Activated naive CD4-positive, alpha-beta T cell treated with anti-CD3 and anti-CD28 coated beads, Interleukin-2, amount 50 U/mL, for 24 hours (primary cell): ENCODE data around the gene ITGA11.

Experiments
- H3K27ac Mint-ChIP-seq: one replicate; pipeline ENCODE4 v1.8.0; 2021; ENCODE audit warnings: mild to moderate bottlenecking, mixed read lengths
- H3K27me3 Mint-ChIP-seq: one replicate; pipeline ENCODE4 v1.8.0; 2021; ENCODE audit warnings: mixed read lengths
- H3K36me3 Mint-ChIP-seq: one replicate; pipeline ENCODE4 v1.8.0; 2021; ENCODE audit warnings: mixed read lengths
- H3K4me1 Mint-ChIP-seq: one replicate; pipeline ENCODE4 v1.8.0; 2021; ENCODE audit warnings: mixed read lengths
- H3K4me3 Mint-ChIP-seq: one replicate; pipeline ENCODE4 v1.8.0; 2021; ENCODE audit warnings: mild to moderate bottlenecking, mixed read lengths
- H3K9me3 Mint-ChIP-seq: one replicate; pipeline ENCODE4 v1.8.0; 2021; ENCODE audit warnings: mixed read lengths

ITGA11 gene

DNA sequence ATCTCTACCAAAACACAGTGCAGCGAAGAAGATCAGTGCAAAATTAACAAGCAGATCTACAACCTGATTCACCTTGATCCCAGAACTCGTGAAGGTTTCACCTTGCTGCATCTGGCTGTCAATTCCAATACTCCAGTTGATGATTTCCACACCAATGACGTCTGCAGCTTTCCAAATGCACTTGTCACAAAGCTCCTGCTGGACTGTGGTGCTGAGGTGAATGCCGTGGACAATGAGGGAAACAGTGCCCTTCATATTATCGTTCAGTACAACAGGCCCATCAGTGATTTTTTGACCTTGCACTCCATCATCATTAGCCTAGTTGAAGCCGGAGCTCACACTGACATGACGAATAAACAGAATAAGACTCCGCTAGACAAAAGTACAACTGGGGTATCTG lies 141.2 kb downstream of the ITGA11 start:
- no peak overlapping the region for H3K4me3 Mint-ChIP-seq
- no peaks in the 10 kb centered on the region for H3K9me3 Mint-ChIP-seq
- peaks cover 90% of the 10 kb centered on the region for H3K4me1 Mint-ChIP-seq
- no peaks in the 10 kb centered on the region for H3K27me3 Mint-ChIP-seq
- peaks cover 30% of the 10 kb centered on the region for H3K36me3 Mint-ChIP-seq
- H3K27ac Mint-ChIP-seq = no peak overlapping the region

DNA sequence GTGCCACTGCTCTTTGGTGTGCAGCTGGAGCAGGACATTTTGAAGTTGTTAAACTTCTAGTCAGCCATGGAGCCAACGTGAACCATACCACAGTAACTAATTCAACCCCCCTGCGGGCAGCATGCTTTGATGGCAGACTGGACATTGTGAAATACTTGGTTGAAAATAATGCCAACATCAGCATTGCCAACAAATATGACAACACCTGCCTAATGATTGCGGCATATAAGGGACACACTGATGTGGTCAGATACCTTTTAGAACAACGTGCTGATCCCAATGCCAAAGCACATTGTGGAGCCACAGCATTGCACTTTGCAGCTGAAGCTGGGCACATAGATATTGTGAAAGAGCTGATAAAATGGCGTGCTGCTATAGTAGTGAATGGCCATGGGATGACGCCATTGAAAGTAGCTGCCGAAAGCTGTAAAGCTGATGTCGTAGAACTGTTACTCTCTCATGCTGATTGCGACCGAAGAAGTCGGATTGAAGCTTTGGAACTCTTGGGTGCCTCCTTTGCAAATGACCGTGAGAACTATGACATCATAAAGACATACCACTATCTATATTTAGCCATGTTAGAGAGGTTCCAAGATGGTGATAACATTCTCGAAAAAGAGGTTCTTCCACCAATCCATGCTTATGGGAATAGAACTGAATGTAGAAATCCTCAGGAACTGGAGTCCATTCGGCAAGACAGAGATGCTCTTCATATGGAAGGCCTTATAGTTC lies 142.2 kb downstream of the ITGA11 start:
- Mint-ChIP-seq H3K27ac (no peak overlapping the region), H3K36me3 (peaks cover 35% of the 10 kb centered on the region), H3K9me3 (no peaks in the 10 kb centered on the region), H3K4me3 (no peak overlapping the region), H3K27me3 (no peaks in the 10 kb centered on the region), H3K4me1 (peaks cover 94% of the 10 kb centered on the region)

DNA sequence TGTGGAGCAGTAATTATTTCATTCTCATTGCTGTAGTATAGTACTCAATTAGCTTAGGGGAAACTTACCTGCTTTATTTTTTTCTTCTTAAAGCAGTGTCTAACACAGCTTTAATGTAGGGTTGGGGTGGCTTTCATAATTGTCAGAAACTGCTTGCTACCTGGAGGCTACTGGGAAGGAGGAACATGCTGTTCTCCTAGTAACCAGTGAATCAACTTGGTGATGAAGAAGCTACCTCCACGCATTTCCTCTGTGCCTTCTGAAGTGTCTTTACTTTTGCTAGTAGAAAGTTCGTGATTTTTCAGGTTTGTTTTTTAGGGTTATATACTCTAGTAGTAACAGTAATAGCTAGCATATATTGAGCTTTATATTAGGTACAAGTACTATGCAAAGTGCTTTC lies 142.9 kb downstream of the ITGA11 start:
- Mint-ChIP-seq H3K9me3 (no peaks in the 10 kb centered on the region), H3K4me3 (no peak overlapping the region), H3K36me3 (peaks cover 40% of the 10 kb centered on the region), H3K27me3 (no peaks in the 10 kb centered on the region), H3K4me1 (peaks cover 94% of the 10 kb centered on the region), H3K27ac (no peak overlapping the region)

DNA sequence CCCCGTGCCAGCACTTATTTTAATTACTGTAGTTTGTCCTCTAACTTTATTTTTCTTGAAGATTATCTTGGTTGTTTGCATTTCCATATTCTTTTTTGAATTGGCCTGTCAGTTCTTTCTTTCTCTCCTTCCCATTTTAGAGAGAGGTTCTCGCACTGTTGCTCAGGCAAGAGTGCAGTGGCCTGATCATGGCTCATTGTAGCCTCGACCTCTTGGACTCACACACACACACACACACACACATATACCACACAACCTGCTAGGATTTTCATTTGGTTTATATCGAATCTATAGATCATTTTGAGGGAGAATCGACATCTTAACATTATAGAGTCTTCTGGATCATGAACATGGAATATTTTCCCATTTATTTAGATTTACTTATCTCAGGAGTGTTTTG lies 145.7 kb downstream of the ITGA11 start:
- Mint-ChIP-seq H3K36me3 (peaks cover 34% of the 10 kb centered on the region), H3K4me1 (peaks cover 89% of the 10 kb centered on the region), H3K9me3 (no peaks in the 10 kb centered on the region), H3K4me3 (peak overlapping the region; percentile 23), H3K27me3 (no peaks in the 10 kb centered on the region), H3K27ac (no peak overlapping the region)

DNA sequence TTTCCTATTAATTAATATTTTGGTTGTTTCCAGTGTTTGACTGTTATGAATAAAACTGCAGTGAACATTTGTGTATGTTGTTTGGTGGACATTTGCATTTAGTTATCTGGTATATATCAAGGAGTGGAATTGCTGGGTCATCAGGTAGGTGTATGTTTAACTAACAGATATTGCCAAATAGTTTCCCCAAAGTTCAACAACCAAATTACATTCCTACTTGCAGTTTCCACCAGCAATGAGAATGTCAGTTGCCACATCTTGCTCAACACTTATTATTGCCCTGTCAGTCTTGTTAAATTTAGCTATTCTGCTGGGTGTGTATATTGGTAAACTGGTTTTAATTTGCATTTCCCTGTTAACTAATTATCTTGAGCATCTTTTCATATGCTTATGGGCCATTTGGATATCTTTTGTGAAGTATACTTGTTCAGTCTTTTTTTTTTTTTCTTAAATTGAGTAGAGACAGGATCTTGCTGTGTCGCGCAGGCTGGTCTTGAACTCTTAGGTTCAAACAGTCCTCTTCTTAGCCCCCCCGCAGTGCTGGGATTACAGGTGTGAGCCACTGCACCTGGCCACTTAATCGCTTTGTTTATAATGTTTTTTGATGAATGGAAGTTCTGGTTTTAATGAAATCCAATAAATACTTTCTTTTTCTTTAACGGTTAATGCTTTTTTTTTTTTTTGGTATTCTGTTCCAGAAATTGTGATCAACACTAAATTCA lies 146.5 kb downstream of the ITGA11 start:
- no peak overlapping the region for H3K4me3 Mint-ChIP-seq

DNA sequence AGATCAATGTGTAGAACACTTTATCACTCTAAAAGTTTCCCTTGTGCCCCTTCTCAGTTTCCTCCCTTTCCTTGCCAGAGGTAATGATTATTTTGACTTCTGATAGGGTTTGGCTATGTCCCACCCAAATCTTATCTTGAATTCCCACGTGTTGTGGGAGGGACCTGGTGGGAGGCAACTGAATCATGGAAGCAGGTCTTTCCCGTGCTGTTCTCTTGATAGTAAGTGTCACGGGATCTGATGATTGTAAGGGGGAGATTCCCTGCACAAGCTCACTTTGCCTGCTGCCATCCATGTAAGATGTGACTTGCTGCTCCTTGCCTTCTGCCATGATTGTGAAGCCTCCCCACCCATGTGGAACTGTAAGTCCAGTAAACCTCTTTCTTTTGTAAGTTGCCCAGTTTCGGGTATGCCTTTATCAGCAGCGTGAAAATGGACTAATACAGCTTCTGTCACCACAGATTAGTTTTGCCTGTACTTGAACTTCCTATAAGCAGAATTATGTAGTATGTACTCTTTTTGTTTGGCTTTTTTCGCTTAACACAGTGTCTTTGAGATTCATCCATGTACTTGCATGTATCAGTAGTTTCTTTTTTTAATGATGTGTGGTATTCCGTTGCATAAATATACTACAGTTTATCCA lies 147.2 kb downstream of the ITGA11 start:
- H3K4me3 Mint-ChIP-seq = no peak overlapping the region
- H3K9me3 Mint-ChIP-seq = no peaks in the 10 kb centered on the region
- H3K36me3 Mint-ChIP-seq = peaks cover 33% of the 10 kb centered on the region
- peaks cover 90% of the 10 kb centered on the region for H3K4me1 Mint-ChIP-seq
- no peaks in the 10 kb centered on the region for H3K27me3 Mint-ChIP-seq
- no peak overlapping the region for H3K27ac Mint-ChIP-seq

More for the DNA sequence above, 146.5 kb downstream of the ITGA11 start:
- no peaks in the 10 kb centered on the region for H3K9me3 Mint-ChIP-seq
- H3K27me3 Mint-ChIP-seq = no peaks in the 10 kb centered on the region
- no peak overlapping the region for H3K27ac Mint-ChIP-seq
- peaks cover 33% of the 10 kb centered on the region for H3K36me3 Mint-ChIP-seq
- peaks cover 90% of the 10 kb centered on the region for H3K4me1 Mint-ChIP-seq

DNA sequence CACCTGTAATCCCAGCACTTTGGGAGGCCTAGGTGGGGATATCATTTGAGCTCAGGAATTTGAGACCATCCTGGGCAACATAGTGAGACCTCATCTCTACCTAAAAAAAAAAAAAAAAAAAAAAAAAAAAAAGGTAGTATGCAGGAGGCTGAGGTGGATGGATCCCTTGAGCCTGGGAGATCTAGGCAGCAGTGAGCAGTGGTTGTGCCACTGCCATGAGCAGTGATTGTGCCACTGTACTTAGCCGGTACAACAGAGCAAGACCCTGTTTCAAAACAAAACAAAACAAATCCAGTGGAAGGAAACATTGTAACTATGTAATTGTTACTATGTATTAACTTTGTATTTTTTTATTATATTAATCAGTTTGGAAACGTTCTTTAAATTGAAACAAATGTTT lies 148.6 kb downstream of the ITGA11 start:
- Mint-ChIP-seq H3K27ac (no peak overlapping the region), H3K9me3 (no peaks in the 10 kb centered on the region), H3K4me3 (no peak overlapping the region), H3K4me1 (peaks cover 85% of the 10 kb centered on the region), H3K36me3 (peaks cover 29% of the 10 kb centered on the region), H3K27me3 (no peaks in the 10 kb centered on the region)

DNA sequence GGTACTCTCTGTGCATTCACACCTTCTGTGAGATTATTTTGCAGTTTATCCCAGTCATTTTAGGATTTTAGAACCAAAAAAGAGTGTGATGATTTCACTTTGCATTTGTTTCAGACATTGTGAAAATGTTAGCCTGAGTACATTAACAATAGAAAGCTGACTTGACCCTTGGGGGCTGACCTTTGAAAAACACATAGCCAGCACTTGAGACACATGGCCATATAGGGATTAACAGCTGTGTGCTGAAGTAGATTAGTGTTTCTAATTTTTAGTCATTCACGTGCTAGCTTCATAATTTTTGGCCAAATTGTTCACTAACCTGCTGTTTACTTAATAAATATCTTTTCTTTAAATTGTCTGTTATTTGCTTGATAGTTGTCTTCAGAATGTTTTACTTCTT lies 151.0 kb downstream of the ITGA11 start:
- Mint-ChIP-seq H3K4me3 (peak overlapping the region; percentile 92), H3K27me3 (no peaks in the 10 kb centered on the region), H3K4me1 (peaks cover 75% of the 10 kb centered on the region), H3K36me3 (peaks cover 23% of the 10 kb centered on the region), H3K9me3 (no peaks in the 10 kb centered on the region), H3K27ac (no peak overlapping the region)

DNA sequence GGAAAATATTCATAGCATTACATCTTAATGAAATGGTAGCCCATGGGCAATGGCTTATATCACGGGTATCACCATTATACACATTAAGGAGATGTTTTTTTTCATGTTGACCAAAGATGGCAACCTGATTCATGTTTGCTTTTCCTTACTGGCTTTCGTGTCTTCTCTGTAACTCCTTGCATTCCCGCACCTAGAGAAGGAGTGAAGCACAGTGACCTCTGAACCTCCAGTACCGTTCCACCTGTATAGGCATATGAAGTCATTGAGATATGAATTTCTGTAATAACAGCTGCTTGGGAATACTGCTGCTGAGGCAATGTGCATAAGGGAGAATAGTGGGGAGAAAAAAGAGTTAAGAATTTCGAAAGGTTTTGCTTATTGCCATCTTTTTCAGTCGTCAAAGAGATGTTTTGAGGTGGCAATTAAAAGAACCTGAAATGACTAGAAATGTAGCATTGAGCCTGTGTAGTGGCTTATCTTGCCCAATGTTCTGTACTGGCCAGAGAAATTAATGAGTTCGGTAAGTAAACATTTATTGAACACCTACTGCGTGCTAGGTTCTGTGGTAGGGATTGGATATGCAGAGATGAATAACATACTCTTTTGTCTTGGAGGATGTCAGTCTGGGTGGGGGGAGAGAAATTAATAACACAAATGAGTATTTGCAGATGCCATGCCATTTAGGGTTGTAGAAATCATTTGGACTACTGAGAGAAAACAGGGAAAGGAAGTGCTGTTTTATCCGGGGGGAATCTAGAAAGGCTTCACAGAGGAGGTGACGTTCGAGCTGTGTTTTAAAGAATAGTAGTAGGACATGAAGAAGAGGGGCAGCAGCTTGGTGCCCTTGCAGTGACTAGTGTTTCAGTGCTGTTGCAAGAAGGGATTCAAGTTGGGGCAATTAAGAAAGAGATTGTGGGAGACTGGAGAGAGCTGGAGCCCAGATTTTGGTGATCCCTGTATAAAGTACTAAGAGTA lies 151.9 kb downstream of the ITGA11 start:
- Mint-ChIP-seq H3K4me3 (peak overlapping the region; percentile 92), H3K27ac (peak overlapping the region; percentile 90), H3K4me1 (peaks cover 70% of the 10 kb centered on the region), H3K9me3 (no peaks in the 10 kb centered on the region), H3K36me3 (peaks cover 15% of the 10 kb centered on the region), H3K27me3 (no peaks in the 10 kb centered on the region)

DNA sequence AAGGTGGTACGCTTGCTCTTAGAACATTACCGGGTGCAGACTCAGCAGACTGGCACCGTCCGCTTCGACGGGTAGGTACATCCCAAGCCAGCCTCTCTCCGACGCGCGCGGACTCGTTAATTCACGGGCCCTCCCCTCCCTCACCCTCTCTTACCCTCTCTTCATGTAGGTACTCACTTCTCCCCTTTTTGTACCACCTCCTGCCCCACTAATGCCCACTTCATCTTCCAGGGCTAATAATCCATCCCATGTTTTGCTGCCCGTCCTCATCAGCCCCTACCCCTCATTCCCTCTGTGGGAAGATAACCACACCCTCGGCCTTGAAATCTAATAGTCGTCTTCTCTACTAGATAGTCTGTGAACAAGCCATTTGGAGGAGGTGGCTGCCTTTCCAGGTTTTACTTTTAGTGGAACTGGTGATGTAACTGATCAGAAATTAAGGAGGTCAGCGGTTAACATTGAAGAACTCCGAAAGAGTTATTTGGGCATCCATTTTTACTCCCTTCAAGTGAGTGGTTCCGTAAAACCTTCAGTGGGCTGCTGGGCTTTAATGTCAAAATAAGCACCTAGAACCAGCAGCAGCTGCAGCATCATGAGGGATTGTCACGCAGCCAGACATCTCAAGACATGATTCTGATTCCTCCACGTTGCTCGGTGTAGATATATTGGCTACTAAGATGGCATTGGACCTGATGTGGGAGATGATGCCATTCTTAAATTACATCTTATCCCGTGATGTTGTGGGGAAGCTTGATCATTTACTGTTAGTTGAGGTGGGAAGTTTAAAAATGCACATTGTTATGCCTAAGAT lies 153.2 kb downstream of the ITGA11 start:
- no peaks in the 10 kb centered on the region for H3K27me3 Mint-ChIP-seq
- peak overlapping the region; percentile 92 for H3K4me3 Mint-ChIP-seq
- H3K27ac Mint-ChIP-seq = peak overlapping the region; percentile 75
- peaks cover 8% of the 10 kb centered on the region for H3K36me3 Mint-ChIP-seq
- H3K9me3 Mint-ChIP-seq = no peaks in the 10 kb centered on the region
- peaks cover 62% of the 10 kb centered on the region for H3K4me1 Mint-ChIP-seq

DNA sequence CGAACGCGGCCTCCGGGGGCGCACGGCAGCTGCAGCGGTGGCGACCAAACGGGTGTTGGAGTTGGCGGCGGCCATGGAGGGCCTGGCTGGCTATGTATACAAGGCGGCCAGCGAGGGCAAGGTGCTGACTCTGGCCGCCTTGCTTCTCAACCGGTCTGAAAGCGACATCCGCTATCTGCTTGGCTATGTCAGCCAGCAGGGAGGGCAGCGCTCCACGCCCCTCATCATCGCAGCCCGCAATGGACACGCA lies 153.7 kb downstream of the ITGA11 start:
- Mint-ChIP-seq H3K27me3 (no peaks in the 10 kb centered on the region), H3K4me3 (peak overlapping the region; percentile 92), H3K27ac (peak overlapping the region; percentile 75), H3K4me1 (peaks cover 59% of the 10 kb centered on the region), H3K9me3 (no peaks in the 10 kb centered on the region), H3K36me3 (peaks cover 8% of the 10 kb centered on the region)

DNA sequence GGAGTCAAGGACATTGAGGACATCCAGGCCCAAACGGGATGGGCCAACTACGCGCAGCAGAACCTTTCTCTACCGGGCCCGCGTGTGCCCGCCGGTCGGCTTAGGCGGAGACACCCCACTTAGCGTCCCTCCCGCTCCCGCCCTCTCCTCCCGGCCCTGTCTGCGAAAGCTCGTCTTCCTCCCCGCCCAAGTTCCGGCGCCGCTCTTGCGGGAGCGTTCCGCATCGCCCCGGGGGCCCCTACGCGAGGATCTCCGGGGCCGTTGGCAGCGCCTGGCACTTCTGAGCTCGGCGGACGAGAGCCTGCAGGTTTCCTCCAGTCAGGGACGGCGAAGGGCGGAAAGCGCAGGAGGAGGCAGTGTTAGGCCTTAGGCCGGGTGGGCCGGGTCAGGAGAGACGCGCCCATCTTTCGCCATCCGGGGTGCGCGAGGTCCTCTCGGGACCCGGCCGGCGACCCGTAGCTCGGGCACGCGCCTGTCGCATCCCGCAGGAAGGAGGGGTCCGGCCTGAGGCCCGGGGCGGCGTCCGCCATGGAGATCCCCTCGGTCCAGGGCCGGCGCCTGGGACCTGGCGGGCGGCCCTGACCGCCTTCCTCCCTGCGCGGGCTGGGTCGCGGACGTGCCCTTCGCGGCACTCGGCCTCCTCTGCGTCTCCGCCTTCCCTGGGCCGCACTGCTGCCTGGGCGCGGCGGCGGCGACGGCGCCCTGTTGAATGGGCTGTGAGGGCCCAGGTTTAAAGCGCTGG lies 154.2 kb downstream of the ITGA11 start, which contains the start of gene FEM1B:
Gene FEM1B (plus strand): TSS at position 143 of the 742 bp plus-strand sequence. CDS start 673 bp downstream, outside the sequence.
- H3K27me3 Mint-ChIP-seq = no peaks in the 10 kb centered on the region
- H3K4me3 Mint-ChIP-seq = peak within 1 kb of the TSS; percentile 92
- H3K27ac Mint-ChIP-seq = peak within 1 kb of the TSS; percentile 99
- no peaks in the 10 kb centered on the region for H3K9me3 Mint-ChIP-seq
- peaks cover 57% of the 10 kb centered on the region for H3K4me1 Mint-ChIP-seq
- H3K36me3 Mint-ChIP-seq = peaks cover 8% of the 10 kb centered on the region

DNA sequence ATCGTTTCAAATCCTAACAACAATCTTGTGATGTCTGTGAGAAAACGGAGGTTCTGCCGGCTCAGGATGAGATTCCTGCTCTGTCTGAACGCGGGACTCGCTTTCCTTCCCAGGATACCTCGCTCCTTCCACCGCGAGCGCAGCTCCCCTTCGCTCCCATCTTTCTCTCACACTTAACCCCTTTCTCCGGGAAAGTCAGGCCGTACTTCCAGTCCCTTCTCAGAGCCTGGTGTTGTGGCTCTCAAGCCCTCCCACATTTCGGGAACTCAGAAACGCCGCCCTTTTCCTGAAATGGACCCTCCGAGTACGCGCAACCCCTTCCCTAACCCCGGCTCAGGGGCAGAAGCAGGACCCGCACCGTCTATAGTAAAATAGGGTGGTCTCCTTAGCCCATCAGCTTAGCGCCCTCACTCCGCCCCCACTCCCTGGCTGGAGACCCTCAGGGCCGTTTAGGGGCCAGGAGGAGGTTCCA lies 154.8 kb downstream of the ITGA11 start:
- Mint-ChIP-seq H3K27me3 (no peaks in the 10 kb centered on the region), H3K4me1 (peaks cover 51% of the 10 kb centered on the region), H3K9me3 (no peaks in the 10 kb centered on the region), H3K27ac (peak overlapping the region; percentile 99), H3K4me3 (peak overlapping the region; percentile 92), H3K36me3 (peaks cover 8% of the 10 kb centered on the region)

DNA sequence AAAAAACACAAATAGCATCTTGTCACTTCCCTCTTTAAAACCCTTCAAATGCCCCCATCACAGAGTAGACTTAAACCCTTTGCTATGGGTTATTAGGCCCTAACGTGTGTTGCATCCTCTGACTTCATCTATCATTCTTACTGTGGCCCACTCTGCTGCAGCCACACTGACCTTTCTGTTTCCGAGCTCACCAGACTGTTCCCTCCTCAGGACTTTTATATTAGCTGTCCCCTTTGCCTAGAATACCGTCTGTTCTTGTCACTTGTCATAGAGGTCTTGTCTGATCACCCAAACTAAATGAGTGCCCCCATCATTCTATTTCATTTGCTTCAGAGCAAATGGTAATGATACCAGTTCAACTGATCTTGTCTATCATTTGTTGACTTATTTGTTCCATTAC lies 155.3 kb downstream of the ITGA11 start:
- Mint-ChIP-seq H3K27ac (peak overlapping the region; percentile 99), H3K4me1 (peaks cover 46% of the 10 kb centered on the region), H3K4me3 (peak overlapping the region; percentile 92), H3K9me3 (no peaks in the 10 kb centered on the region), H3K27me3 (no peaks in the 10 kb centered on the region), H3K36me3 (peaks cover 8% of the 10 kb centered on the region)
